A673 (cell line): ENCODE measurements around the gene DNMBP. TPM values are rescaled to one million over a fixed set of nuclear protein-coding genes. Genes with fewer than 3 reads are reported as not detected.

Experiments used
- BruUV-seq: library from RNA; stranded (reverse); fragments of 400-500 nt; replicated peaks from 2 replicates; lab custom pipeline; 2021; lab: Mats Ljungman, UMichigan
- CTCF ChIA-PET: fragments of 300-600 bp; sonication (Branson Sonifier 250); formaldehyde crosslinking; loops from one replicate; lab custom pipeline; 2022; ENCODE audit warnings: antibody characterized with exemption; lab: Charles Lee
- POLR2A ChIA-PET: fragments of 300-600 bp; sonication (Branson Sonifier 250); formaldehyde crosslinking; loops from one replicate; lab custom pipeline; 2022; ENCODE audit warnings: antibody characterized with exemption; ENCODE audit not compliant: low non-redundant PET; lab: Charles Lee
- DNase-seq: peaks from one replicate; pipeline ENCODE4 v3.0.0-alpha.2; 2015; ENCODE audit warnings: low spot score
- H3K27ac ChIP-seq: fragments of 200-600 bp; sonication (generic); 2 replicates; pipeline ENCODE4 v1.5.1; 2016; ENCODE audit warnings: mixed run types, low read depth, mild to moderate bottlenecking, mixed read lengths, antibody characterized with exemption, low read length; ENCODE audit not compliant: poor library complexity, severe bottlenecking
- H3K27me3 ChIP-seq: fragments of 200-600 bp; sonication (generic); replicated peaks from 2 replicates; pipeline ENCODE4 v1.6.1; 2017; ENCODE audit warnings: mixed run types, low read depth, mild to moderate bottlenecking, mixed read lengths, antibody characterized with exemption, low read length; ENCODE audit not compliant: insufficient read depth, poor library complexity
- H3K36me3 ChIP-seq: fragments of 200-600 bp; sonication (generic); 2 replicates; pipeline ENCODE4 v1.6.1; 2016; ENCODE audit warnings: mixed run types, mild to moderate bottlenecking, mixed read lengths, antibody characterized with exemption, low read length; ENCODE audit not compliant: insufficient read depth, poor library complexity, severe bottlenecking
- H3K4me1 ChIP-seq: fragments of 200-600 bp; sonication (generic); 2 replicates; pipeline ENCODE4 v1.6.1; 2017; ENCODE audit warnings: mixed run types, mild to moderate bottlenecking, mixed read lengths, antibody characterized with exemption, low read length; ENCODE audit not compliant: insufficient read depth, poor library complexity, severe bottlenecking
- H3K4me3 ChIP-seq: fragments of 200-600 bp; sonication (generic); 2 replicates; pipeline ENCODE4 v1.5.1; 2016; ENCODE audit warnings: low read depth, mixed run types, mild to moderate bottlenecking, mixed read lengths, low read length; ENCODE audit not compliant: poor library complexity, severe bottlenecking
- H3K9me3 ChIP-seq: fragments of 200-600 bp; sonication (generic); 2 replicates; pipeline ENCODE4 v1.6.1; 2016; ENCODE audit warnings: mixed run types, low read depth, mild to moderate bottlenecking, mixed read lengths, antibody characterized with exemption, low read length; ENCODE audit not compliant: poor library complexity, severe bottlenecking
- EZH2 ChIP-seq: fragments of 200-600 bp; sonication (generic); IDR thresholded peaks from 2 replicates; pipeline ENCODE4 v1.6.1; 2017; ENCODE audit warnings: borderline replicate concordance, low read depth, mild to moderate bottlenecking, mixed read lengths, antibody characterized with exemption, low read length; ENCODE audit not compliant: poor library complexity, severe bottlenecking
- intact Hi-C: fragments of 100-400 bp; cut with micrococcal nuclease; formaldehyde crosslinking; loops from one replicate; pipeline ENCODE4 v1.10.0; 2022; ENCODE audit not compliant: unreplicated experiment
- total RNA-seq: library from RNA; stranded (reverse); gene quantifications from 2 replicates; pipeline ENCODE4 v1.2.3, GENCODE V29; 2021
- TF ChIP-seq, protein P1 (sequence below): fragments of 300-800, 200-600 bp; sonication (generic); conservative IDR thresholded peaks from 2 replicates; pipeline ENCODE4 v1.5.1; 2017; ENCODE audit warnings: low read depth, mild to moderate bottlenecking, antibody characterized with exemption, low read length, moderate library complexity, mixed read lengths

The DNMBP gene
- total RNA-seq, 1 experiment from 2014 or later: 28.0 TPM

DNA sequence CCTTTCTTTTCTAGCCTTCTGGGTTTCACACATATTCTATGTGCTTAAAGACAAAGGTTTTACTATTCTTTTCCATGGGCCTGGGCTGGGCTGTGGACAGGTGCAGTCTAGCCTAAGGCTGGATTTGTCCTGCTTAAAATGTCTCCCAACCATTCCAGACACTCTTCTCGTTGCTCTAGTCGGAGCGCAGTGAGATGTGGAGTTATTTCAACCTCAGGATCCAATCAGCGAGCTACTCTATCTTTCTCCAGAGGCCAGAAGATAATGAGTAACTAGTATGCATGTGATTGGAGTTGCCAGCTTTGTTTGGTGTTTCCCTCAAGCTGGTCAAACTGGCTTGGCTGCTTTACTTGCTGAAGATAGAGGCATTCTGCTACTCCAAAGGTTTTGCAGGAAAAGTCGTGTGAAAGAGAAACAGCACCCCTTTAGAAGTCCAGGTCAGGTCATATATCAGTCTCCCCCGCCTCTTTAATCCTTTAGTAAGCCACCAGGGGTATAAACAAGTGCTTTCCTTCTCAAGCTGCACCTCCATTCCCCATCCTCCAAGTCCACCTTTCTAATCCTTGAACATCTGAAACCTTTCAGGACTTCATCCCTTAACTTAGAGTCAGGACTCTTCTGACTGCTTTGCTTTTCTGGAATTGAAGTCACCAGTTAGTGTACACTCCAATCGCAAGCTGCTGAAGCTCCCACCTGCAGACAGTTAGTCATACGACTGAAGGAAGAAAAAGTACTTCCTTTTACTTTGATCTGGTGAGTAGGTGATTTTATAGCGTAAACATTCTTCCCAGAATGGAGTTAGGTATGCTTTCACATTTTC is 78.8 kb downstream of the DNMBP start:
- TF ChIP-seq, protein P1, sequence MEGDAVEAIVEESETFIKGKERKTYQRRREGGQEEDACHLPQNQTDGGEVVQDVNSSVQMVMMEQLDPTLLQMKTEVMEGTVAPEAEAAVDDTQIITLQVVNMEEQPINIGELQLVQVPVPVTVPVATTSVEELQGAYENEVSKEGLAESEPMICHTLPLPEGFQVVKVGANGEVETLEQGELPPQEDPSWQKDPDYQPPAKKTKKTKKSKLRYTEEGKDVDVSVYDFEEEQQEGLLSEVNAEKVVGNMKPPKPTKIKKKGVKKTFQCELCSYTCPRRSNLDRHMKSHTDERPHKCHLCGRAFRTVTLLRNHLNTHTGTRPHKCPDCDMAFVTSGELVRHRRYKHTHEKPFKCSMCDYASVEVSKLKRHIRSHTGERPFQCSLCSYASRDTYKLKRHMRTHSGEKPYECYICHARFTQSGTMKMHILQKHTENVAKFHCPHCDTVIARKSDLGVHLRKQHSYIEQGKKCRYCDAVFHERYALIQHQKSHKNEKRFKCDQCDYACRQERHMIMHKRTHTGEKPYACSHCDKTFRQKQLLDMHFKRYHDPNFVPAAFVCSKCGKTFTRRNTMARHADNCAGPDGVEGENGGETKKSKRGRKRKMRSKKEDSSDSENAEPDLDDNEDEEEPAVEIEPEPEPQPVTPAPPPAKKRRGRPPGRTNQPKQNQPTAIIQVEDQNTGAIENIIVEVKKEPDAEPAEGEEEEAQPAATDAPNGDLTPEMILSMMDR: no peak
- TF ChIP-seq EZH2: no peak
- DNase-seq: no peak
- ChIA-PET POLR2A (no interaction called here), CTCF (no interaction called here)
- Histone ChIP-seq H3K4me3 (no peak overlapping the region), H3K27ac (no peak overlapping the region), H3K9me3 (no peaks in the 10 kb centered on the region), H3K27me3 (no peaks in the 10 kb centered on the region), H3K4me1 (peaks cover 36% of the 10 kb centered on the region), H3K36me3 (no peaks in the 10 kb centered on the region)
- intact Hi-C loops: no loop called here
- BruUV-seq: no TSS peak

DNA sequence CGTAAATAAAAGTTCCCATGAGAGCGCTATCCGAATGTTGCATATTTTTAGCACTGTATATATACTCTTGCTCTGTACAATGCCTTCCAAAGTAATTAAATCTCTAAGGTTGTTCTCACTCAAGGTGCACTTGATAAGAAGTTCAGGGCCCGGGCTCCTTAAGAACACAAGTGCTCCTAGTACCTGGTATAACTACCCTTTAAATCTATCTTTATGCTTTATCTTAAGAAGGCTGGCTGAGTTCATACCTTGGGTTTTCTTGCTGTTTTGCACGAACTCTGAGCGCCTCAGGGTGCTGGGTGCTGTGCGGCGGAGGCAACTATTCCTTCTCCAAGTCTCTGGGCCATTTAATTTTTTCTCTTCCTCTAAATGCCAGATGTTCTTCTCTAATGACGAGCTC is 80.4 kb downstream of the DNMBP start:
- H3K4me1 ChIP-seq: peaks cover 36% of the 10 kb centered on the region
- CTCF ChIA-PET: no interaction called here

DNA sequence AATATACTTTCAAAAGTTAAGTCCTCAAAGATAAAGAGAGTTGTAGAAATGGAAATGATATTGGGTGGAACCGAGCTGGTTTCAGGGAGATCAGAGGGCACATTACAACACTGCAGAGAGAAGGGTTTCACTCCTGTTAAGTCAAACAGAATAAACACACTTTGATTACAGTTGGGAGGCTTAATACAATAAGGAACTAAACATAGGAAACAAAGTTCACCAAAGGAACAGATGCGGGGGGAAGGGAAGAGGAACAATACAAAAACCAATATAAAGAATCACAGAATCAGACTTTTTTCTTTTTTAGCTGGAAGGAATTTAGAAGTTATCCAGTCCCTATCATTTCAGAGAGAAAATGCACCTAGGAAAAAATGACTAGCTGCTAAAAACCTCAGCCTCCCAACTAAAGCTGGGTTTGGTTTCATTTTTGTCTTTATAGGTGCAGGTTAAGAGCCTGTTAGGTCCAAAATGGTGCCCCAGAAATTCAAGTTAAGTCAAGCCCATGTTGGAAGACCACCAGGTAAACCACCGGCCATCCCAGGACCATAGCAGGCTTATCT is 81.9 kb downstream of the DNMBP start:
- no peak overlapping the region for H3K27ac ChIP-seq
- H3K9me3 ChIP-seq: no peaks in the 10 kb centered on the region
- H3K4me3 ChIP-seq: no peak overlapping the region
- no peak for DNase-seq
- H3K4me1 ChIP-seq: peaks cover 32% of the 10 kb centered on the region
- ChIA-PET POLR2A (no interaction called here), CTCF (no interaction called here)
- BruUV-seq: no TSS peak
- H3K36me3 ChIP-seq: no peaks in the 10 kb centered on the region
- intact Hi-C loops: no loop called here
- H3K27me3 ChIP-seq: no peaks in the 10 kb centered on the region
- no peak for TF ChIP-seq EZH2
- TF ChIP-seq, protein P1: no peak

More for the DNA sequence above, 80.4 kb downstream of the DNMBP start:
- BruUV-seq: no TSS peak
- TF ChIP-seq, protein P1: no peak
- TF ChIP-seq EZH2: no peak
- Histone ChIP-seq H3K4me3 (no peak overlapping the region), H3K36me3 (no peaks in the 10 kb centered on the region), H3K9me3 (no peaks in the 10 kb centered on the region), H3K27me3 (no peaks in the 10 kb centered on the region), H3K27ac (no peak overlapping the region)
- no peak for DNase-seq
- intact Hi-C loops: no loop called here
- POLR2A ChIA-PET: no interaction called here
